Gastrocnemius medialis (tissue), 4 donors: ENCODE measurements around the gene APLNR.

Experiments used
- POLR2A ChIP-seq, 2 donors: fragments of 450-650 bp; IDR thresholded peaks; one replicate each; pipeline ENCODE4 v1.6.1; 2017; ENCODE audit warnings: antibody characterized with exemption in 2 of 2, mild to moderate bottlenecking in 2 of 2, moderate library complexity in 2 of 2
- TF ChIP-seq, protein P1 (sequence below), 5 experiments: fragments of 450-650 bp in 3 of 5; fragments of 200-600 bp in 2 of 5; sonication (generic) in 2 of 5; IDR thresholded peaks in 4 of 5; conservative IDR thresholded peaks in 1 of 5; 1 replicate in 4 of 5; 2 replicates in 1 of 5; pipeline ENCODE4 v1.5.1; 2016 to 2019; ENCODE audit warnings: antibody characterized with exemption in 5 of 5, mild to moderate bottlenecking in 3 of 5, moderate library complexity in 3 of 5

- no peak for TF ChIP-seq POLR2A (IDR thresholded peaks at IDR 0.05)
- TF ChIP-seq, protein P1, sequence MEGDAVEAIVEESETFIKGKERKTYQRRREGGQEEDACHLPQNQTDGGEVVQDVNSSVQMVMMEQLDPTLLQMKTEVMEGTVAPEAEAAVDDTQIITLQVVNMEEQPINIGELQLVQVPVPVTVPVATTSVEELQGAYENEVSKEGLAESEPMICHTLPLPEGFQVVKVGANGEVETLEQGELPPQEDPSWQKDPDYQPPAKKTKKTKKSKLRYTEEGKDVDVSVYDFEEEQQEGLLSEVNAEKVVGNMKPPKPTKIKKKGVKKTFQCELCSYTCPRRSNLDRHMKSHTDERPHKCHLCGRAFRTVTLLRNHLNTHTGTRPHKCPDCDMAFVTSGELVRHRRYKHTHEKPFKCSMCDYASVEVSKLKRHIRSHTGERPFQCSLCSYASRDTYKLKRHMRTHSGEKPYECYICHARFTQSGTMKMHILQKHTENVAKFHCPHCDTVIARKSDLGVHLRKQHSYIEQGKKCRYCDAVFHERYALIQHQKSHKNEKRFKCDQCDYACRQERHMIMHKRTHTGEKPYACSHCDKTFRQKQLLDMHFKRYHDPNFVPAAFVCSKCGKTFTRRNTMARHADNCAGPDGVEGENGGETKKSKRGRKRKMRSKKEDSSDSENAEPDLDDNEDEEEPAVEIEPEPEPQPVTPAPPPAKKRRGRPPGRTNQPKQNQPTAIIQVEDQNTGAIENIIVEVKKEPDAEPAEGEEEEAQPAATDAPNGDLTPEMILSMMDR (IDR thresholded peaks at IDR 0.05 in 4 of 5, conservative IDR thresholded peaks at IDR 0.05 in 1 of 5) = no peak
Observed at GRCh38 chr11:57223601-57224000, 13.4 kb downstream of the APLNR start.
